Ovary (tissue), 3 donors: ENCODE measurements around the gene MARCHF3.

ENCODE experiments used
- EP300 ChIP-seq: sonication (generic); formaldehyde crosslinking; IDR thresholded peaks from one replicate; pipeline ENCODE4 v1.6.1; 2017; ENCODE audit warnings: antibody characterized with exemption
- POLR2A ChIP-seq: fragments of 450-650 bp; IDR thresholded peaks from one replicate; pipeline ENCODE4 v1.6.1; 2017; ENCODE audit warnings: antibody characterized with exemption, mild to moderate bottlenecking, moderate library complexity
- TF ChIP-seq, protein P1 (sequence below), 3 donors: fragments of 450-650 bp in 2 of 3; fragments of 200-600 bp in 1 of 3; IDR thresholded peaks; one replicate each; pipeline versions ENCODE4 v1.5.1 to v1.8.0; 2016 to 2022; ENCODE audit warnings: antibody characterized with exemption in 3 of 3, mild to moderate bottlenecking in 1 of 3
- donor health status: DM: no; HTN: no; CAD: no.

- TF ChIP-seq POLR2A = no peak
- TF ChIP-seq, protein P1, sequence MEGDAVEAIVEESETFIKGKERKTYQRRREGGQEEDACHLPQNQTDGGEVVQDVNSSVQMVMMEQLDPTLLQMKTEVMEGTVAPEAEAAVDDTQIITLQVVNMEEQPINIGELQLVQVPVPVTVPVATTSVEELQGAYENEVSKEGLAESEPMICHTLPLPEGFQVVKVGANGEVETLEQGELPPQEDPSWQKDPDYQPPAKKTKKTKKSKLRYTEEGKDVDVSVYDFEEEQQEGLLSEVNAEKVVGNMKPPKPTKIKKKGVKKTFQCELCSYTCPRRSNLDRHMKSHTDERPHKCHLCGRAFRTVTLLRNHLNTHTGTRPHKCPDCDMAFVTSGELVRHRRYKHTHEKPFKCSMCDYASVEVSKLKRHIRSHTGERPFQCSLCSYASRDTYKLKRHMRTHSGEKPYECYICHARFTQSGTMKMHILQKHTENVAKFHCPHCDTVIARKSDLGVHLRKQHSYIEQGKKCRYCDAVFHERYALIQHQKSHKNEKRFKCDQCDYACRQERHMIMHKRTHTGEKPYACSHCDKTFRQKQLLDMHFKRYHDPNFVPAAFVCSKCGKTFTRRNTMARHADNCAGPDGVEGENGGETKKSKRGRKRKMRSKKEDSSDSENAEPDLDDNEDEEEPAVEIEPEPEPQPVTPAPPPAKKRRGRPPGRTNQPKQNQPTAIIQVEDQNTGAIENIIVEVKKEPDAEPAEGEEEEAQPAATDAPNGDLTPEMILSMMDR (IDR thresholded peaks at IDR 0.05) = no peak
- no peak for TF ChIP-seq EP300
These were observed 167.0 kb downstream of the MARCHF3 start for GRCh38 chr5:126863402-126863801.
